IMR-90 (cell line): ENCODE data around the gene DCAF15.

Experiments
- FOS ChIP-seq: fragments of 150-350 bp; IDR thresholded peaks from 2 replicates; pipeline ENCODE4 v1.6.1; 2016; ENCODE audit warnings: low read depth, low read length
- MAZ ChIP-seq: IDR thresholded peaks from 2 replicates; pipeline ENCODE4 v1.6.1; 2012; ENCODE audit warnings: low read depth, mild to moderate bottlenecking, low read length, improper control_type of control experiment, moderate library complexity, borderline replicate concordance
- NFE2L2 ChIP-seq: fragments of 150-350 bp; IDR thresholded peaks from 2 replicates; pipeline ENCODE4 v1.6.1; 2016; ENCODE audit warnings: low read depth, mild to moderate bottlenecking, low read length
- RAD21 ChIP-seq: IDR thresholded peaks from 2 replicates; pipeline ENCODE4 v1.6.1; 2012; ENCODE audit warnings: low read length, improper control_type of control experiment
- USF2 ChIP-seq: fragments of 150-350 bp; IDR thresholded peaks from 2 replicates; pipeline ENCODE4 v1.6.1; 2017; ENCODE audit warnings: mild to moderate bottlenecking, antibody characterized with exemption, low read length, low read depth
- TF ChIP-seq, protein P1 (sequence below): conservative IDR thresholded peaks from 2 replicates; pipeline ENCODE4 v1.5.1; 2012; ENCODE audit warnings: mild to moderate bottlenecking, low read depth, low read length, improper control_type of control experiment
- TF ChIP-seq, protein P2 (sequence below): fragments of 150-350 bp; IDR thresholded peaks from 2 replicates; pipeline ENCODE4 v1.6.1; 2016; ENCODE audit warnings: low read depth, mild to moderate bottlenecking, low read length, moderate library complexity, borderline replicate concordance

DNA sequence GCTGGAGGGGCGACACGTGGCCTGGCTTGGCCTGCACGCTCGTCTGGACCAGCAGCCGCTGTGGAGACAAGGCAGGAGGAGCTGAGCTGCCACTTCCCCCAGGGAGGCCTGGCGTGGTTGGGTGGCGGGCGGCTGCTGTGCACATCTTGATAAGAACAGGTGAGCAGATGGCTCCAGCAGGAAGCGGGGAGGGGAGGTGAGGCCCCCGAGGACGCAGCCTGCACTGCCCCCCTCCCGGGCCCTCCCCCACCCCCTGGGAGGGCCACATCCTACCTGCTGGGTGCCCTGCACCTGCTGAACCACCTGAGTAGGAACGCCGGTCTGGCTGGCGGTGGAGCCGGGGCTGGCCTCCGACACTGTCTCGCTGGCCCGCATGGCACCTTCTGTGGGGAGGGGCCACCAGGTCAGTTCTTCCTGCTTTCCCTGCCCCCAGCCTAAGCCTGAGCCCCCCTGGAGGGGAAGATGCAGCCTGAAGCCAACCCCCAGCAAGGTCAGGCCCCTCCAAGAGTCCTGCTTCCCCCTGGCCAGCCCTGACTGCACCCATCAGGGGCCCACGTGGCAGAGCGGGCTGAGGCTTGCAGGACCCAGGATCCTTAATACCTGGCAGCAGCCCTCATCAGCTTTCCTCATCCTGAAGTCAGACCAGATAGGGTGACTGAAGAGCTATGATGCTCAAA lies 31.0 kb downstream of the DCAF15 start:
- no peak for TF ChIP-seq RAD21
- TF ChIP-seq, protein P1, sequence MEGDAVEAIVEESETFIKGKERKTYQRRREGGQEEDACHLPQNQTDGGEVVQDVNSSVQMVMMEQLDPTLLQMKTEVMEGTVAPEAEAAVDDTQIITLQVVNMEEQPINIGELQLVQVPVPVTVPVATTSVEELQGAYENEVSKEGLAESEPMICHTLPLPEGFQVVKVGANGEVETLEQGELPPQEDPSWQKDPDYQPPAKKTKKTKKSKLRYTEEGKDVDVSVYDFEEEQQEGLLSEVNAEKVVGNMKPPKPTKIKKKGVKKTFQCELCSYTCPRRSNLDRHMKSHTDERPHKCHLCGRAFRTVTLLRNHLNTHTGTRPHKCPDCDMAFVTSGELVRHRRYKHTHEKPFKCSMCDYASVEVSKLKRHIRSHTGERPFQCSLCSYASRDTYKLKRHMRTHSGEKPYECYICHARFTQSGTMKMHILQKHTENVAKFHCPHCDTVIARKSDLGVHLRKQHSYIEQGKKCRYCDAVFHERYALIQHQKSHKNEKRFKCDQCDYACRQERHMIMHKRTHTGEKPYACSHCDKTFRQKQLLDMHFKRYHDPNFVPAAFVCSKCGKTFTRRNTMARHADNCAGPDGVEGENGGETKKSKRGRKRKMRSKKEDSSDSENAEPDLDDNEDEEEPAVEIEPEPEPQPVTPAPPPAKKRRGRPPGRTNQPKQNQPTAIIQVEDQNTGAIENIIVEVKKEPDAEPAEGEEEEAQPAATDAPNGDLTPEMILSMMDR = no peak
- no peak for TF ChIP-seq USF2
- TF ChIP-seq, protein P2, sequence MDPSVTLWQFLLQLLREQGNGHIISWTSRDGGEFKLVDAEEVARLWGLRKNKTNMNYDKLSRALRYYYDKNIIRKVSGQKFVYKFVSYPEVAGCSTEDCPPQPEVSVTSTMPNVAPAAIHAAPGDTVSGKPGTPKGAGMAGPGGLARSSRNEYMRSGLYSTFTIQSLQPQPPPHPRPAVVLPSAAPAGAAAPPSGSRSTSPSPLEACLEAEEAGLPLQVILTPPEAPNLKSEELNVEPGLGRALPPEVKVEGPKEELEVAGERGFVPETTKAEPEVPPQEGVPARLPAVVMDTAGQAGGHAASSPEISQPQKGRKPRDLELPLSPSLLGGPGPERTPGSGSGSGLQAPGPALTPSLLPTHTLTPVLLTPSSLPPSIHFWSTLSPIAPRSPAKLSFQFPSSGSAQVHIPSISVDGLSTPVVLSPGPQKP = no peak
- TF ChIP-seq NFE2L2 = no peak
- no peak for TF ChIP-seq MAZ
- TF ChIP-seq FOS = no peak
